GM18502 (cell line): ENCODE data around the gene BPIFA2.

Source experiments
- ATAC-seq: cut with Tn5 transposase; IDR thresholded peaks from one replicate; pipeline ENCODE4 v1.9.1; 2021; ENCODE audit warnings: mild to moderate bottlenecking; ENCODE audit not compliant: unreplicated experiment, poor library complexity

The BPIFA2 gene

GRCh38 chr20:33191484-33191883, 23.5 kb downstream of the BPIFA2 start:
- no peak for ATAC-seq

DNA sequence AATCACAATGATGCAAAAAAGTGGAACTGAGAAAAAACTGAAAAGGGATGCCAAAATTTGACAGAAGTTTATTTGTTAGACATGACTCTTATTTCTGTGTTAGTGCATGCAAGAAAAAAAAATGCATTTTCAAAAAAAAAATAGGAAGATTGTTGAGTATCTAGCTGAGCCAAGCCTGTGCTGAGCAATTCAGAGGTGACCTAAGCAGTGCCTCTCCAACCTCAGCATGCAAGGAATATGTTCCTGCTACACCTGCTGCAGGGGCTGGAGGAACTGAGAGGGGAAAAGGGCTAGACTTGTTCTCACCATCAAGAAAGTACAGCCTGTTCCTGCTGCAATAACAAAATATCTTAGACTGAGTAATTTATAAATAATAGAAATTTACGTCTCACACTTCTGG, 24.0 kb downstream of the BPIFA2 start:
- ATAC-seq = no peak

DNA sequence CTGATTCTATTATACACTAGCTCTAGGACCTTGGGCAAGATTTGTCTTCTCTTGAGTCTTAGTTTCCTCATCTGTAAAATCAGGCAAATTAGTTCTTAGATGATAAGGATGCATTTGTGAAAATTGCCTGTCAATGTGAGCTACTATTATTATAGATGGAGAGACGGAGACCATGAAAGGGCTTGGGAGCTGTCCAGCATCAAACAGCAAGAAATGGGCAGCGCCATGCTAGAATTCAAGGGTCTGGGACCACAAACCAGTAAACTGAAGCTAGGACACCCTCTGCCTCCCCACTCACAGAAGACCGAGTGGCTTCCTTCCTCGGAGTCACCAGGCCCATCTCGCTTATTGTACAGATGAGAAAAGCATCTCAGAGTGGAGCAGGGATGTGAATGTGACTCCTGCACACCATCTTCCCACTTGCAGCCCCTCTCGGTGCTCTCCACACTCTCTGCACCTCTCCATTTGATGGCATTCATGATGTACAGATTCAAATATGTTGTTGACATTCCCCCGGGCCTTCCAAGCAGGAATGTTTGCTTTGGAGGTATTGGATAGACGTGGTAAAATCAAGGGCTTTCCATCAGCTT, 25.0 kb downstream of the BPIFA2 start:
- ATAC-seq = no peak

DNA sequence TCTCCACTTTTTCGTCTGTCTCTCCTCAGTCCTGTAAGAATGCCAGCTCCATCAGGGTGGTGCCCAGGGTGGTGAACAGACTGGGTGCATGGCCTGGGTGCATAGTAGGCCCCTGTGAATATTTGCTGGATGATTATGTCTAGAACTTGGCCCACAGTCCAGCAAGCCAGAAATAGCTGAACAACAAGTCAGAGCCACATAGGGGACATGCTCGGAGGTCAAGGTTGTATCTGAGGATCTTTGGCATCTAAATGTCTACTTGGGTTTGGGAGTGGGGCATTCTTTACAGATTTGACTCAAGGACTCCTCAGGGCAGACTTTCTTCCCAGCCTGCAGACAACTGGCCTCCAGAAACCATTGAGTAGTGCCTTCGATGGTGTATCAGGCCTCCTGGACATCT, 31.1 kb downstream of the BPIFA2 start:
- ATAC-seq = no peak

GRCh38 chr20:33202451-33202850, 34.5 kb downstream of the BPIFA2 start:
- ATAC-seq = no peak

DNA sequence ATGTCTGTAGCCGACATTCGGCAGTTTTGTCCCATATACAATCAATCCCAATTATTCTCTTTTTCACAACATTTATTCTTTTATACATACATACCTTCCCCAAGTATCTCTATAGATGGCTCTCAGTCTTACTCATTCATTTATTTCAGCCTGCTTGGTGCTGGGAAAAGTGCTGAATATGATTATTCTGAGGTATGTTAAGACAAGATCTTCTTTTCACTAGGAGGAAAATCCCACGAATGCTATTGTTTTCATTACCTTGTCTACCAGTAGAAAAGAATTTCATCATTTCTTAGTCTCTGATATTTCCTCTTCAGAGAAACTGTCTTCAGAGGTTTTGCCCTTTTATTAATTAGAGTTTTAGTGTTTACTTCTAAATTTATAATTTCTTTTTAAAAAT, 35.5 kb downstream of the BPIFA2 start:
- ATAC-seq = no peak

DNA sequence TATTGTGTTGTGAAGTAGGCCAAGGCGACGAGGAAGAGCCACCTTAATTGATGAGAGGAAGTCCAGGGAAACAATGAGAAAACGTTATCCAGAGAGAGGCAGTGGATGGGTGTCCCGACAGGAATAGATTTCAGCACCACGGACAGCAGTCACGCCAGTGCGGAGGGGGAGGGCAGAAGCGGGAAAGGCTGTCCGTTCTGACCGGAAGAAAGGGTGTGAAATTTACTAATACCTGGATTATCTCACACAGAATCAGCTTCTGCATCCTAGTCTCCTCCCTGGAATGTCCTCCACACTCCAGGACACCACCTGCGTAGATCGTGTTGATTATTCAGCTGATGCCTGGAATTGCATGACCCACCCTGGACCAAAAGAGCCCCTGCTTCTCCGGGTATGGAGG, 41.8 kb downstream of the BPIFA2 start:
- no peak for ATAC-seq

DNA sequence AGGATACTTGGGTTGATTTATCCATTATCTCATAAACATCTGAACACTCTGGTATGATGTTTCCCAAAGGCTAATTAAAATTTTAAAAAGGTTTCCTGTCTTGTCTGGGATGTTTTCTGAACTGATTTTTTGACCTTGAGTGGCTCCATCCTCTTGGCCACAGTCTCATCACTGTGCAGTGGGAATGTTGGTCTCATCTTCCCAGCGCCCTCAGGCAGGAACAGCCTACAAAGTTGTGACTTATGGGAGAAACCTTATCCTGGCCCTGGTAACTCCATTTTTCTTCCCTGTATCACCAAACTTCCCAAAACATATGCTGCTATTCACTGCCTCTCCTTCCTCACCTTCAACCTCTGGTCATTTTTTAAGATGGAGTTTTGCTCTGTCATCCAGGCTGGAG, 42.4 kb downstream of the BPIFA2 start:
- ATAC-seq = no peak

DNA sequence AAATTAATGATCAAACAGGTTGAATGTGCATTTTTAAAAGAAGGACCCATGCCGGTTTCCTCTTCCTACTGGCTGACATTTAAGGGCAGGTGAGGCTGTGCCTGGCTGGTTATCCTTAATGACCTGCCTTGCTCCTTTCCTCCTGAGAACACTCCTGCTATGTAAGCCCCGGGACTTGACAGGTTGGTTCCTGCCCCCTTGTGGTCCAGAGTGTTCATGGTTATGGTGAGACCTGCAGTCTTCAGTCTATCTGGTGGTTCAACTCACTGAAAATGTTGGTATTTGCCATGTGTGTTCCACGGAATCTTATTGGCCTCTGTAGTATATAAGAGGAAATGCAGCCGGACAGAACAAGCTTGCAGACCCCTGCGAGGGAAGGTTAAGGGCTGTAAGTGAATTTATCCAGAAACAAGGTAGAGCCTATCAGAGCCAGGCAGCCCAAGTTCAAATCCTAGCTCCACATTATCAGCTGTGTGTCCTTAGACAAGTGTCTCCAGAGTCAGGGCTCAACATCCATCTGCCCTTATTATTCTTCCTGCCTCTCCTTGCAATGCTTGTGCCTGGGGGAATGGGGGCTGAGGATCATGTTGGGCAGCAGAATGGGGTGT, 44.0 kb downstream of the BPIFA2 start:
- no peak for ATAC-seq

- no peak for ATAC-seq
Observed at GRCh38 chr20:33217052-33217451, 49.1 kb downstream of the BPIFA2 start, which contains the start of gene BPIFA3. Gene BPIFA3 (plus strand): TSS chr20:33217352. CDS start chr20:33217537, 185 bp downstream.

DNA sequence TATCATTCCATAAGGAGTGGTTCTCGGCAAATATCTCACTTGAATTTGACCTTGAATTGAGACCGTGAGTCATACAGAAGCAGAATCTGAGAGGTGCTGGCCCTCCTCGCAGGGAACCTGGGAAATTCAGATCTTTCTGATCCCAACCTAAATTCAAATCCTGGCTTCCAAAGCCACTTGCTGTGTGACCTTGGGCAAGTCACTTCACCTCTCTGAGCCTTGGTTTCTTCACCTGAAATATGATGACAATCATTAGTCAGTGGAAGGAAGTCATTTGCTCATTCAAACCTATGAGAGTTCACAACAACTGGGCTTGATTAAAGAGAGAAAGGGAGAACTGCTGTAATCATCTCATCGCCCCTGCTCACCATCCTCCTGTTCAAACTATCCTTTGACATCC, 56.4 kb downstream of the BPIFA2 start:
- no peak for ATAC-seq

GRCh38 chr20:33229843-33230242, 61.9 kb downstream of the BPIFA2 start:
- ATAC-seq = no peak
